ENCODE measurements around the gene ATP6V1C2.

GRCh38 chr2:10704034-10704594 is 17.3 kb upstream of the ATP6V1C2 start:
- TF ChIP-seq CTCF (IDR thresholded peaks at IDR 0.05; ENCODE audit: low read length) (no peak), EZH2 (IDR thresholded peaks at IDR 0.05; ENCODE audit: borderline replicate concordance, low read length) (no peak)
